ENCODE results near the gene RNF5. TPM values are rescaled to one million over a fixed set of nuclear protein-coding genes. Genes with fewer than 3 reads are reported as not detected.

Gene RNF5
- total and polyA plus RNA-seq, 9 of the 15 experiments (the other 6 are each of a cell fraction or from before 2014, with no cell fraction given) = 62.2 to 245 (median 129) TPM

DNA sequence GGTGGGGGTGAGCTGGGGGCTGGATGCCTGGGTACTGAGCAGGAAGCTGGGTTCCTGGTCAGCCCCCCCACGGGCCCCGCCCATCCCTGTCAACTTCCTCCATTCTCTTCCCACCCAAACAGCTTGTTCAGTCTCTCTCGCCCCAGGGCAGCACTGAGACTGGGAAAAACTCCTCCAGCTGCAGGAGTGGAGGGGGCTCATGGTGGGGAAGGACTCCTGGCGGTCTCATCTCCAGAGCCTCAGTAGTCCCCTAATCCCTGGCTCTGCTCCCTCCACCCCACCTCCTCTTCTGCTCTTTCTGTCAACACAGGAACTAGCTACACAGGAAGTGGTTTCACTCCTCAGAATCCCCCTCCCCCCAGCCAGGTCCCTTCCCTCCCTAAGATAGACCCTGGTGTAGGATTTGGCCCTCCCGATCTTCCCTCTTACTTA lies 14.4 kb downstream of the RNF5 start, which contains the start of gene GPSM3 (continued):
- TF ChIP-seq, protein P1, sequence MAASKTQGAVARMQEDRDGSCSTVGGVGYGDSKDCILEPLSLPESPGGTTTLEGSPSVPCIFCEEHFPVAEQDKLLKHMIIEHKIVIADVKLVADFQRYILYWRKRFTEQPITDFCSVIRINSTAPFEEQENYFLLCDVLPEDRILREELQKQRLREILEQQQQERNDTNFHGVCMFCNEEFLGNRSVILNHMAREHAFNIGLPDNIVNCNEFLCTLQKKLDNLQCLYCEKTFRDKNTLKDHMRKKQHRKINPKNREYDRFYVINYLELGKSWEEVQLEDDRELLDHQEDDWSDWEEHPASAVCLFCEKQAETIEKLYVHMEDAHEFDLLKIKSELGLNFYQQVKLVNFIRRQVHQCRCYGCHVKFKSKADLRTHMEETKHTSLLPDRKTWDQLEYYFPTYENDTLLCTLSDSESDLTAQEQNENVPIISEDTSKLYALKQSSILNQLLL (CRISPR knock-in tag; IDR thresholded peaks at IDR 0.05; ENCODE audit: borderline replicate concordance) = no peak
- no peak for TF ChIP-seq ZFX (CRISPR knock-in tag; IDR thresholded peaks at IDR 0.05)
- no peak for TF ChIP-seq ZBTB8A (IDR thresholded peaks at IDR 0.05; ENCODE audit: partially characterized antibody)
- TF ChIP-seq, protein P2, sequence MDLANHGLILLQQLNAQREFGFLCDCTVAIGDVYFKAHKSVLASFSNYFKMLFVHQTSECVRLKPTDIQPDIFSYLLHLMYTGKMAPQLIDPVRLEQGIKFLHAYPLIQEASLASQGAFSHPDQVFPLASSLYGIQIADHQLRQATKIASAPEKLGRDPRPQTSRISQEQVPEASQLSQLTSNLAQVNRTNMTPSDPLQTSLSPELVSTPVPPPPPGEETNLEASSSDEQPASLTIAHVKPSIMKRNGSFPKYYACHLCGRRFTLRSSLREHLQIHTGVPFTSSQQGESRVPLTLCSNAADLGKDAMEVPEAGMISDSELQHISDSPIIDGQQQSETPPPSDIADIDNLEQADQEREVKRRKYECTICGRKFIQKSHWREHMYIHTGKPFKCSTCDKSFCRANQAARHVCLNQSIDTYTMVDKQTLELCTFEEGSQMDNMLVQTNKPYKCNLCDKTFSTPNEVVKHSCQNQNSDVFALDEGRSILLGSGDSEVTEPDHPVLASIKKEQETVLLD (IDR thresholded peaks at IDR 0.05) = no peak
- TF ChIP-seq CREB1 (IDR thresholded peaks at IDR 0.05) = no peak
- TF ChIP-seq CREB1 (CRISPR knock-in tag; IDR thresholded peaks at IDR 0.05) = no peak
- TF ChIP-seq, protein P3, sequence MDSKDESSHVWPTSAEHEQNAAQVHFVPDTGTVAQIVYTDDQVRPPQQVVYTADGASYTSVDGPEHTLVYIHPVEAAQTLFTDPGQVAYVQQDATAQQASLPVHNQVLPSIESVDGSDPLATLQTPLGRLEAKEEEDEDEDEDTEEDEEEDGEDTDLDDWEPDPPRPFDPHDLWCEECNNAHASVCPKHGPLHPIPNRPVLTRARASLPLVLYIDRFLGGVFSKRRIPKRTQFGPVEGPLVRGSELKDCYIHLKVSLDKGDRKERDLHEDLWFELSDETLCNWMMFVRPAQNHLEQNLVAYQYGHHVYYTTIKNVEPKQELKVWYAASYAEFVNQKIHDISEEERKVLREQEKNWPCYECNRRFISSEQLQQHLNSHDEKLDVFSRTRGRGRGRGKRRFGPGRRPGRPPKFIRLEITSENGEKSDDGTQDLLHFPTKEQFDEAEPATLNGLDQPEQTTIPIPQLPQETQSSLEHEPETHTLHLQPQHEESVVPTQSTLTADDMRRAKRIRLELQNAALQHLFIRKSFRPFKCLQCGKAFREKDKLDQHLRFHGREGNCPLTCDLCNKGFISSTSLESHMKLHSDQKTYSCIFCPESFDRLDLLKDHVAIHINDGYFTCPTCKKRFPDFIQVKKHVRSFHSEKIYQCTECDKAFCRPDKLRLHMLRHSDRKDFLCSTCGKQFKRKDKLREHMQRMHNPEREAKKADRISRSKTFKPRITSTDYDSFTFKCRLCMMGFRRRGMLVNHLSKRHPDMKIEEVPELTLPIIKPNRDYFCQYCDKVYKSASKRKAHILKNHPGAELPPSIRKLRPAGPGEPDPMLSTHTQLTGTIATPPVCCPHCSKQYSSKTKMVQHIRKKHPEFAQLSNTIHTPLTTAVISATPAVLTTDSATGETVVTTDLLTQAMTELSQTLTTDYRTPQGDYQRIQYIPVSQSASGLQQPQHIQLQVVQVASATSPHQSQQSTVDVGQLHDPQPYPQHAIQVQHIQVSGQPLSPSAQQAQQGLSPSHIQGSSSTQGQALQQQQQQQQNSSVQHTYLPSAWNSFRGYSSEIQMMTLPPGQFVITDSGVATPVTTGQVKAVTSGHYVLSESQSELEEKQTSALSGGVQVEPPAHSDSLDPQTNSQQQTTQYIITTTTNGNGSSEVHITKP (IDR thresholded peaks at IDR 0.05; ENCODE audit: partially characterized antibody) = no peak
- peak; percentile 9 for TF ChIP-seq TBP (optimal IDR thresholded peaks at IDR 0.05; ENCODE audit: low read depth, low read length)
- TF ChIP-seq, protein P4, sequence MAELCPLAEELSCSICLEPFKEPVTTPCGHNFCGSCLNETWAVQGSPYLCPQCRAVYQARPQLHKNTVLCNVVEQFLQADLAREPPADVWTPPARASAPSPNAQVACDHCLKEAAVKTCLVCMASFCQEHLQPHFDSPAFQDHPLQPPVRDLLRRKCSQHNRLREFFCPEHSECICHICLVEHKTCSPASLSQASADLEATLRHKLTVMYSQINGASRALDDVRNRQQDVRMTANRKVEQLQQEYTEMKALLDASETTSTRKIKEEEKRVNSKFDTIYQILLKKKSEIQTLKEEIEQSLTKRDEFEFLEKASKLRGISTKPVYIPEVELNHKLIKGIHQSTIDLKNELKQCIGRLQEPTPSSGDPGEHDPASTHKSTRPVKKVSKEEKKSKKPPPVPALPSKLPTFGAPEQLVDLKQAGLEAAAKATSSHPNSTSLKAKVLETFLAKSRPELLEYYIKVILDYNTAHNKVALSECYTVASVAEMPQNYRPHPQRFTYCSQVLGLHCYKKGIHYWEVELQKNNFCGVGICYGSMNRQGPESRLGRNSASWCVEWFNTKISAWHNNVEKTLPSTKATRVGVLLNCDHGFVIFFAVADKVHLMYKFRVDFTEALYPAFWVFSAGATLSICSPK (IDR thresholded peaks at IDR 0.05; ENCODE audit: borderline replicate concordance) = no peak
- TF ChIP-seq, protein P5, sequence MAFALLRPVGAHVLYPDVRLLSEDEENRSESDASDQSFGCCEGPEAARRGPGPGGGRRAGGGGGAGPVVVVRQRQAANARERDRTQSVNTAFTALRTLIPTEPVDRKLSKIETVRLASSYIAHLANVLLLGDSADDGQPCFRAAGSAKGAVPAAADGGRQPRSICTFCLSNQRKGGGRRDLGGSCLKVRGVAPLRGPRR (CRISPR knock-in tag; IDR thresholded peaks at IDR 0.05) = no peak
- no peak for TF ChIP-seq KHSRP (IDR thresholded peaks at IDR 0.05)
- TF ChIP-seq, protein P6, sequence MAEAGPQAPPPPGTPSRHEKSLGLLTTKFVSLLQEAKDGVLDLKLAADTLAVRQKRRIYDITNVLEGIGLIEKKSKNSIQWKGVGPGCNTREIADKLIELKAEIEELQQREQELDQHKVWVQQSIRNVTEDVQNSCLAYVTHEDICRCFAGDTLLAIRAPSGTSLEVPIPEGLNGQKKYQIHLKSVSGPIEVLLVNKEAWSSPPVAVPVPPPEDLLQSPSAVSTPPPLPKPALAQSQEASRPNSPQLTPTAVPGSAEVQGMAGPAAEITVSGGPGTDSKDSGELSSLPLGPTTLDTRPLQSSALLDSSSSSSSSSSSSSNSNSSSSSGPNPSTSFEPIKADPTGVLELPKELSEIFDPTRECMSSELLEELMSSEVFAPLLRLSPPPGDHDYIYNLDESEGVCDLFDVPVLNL (CRISPR knock-in tag; IDR thresholded peaks at IDR 0.05; ENCODE audit: low read depth) = no peak
- no peak for TF ChIP-seq ZNF384 (IDR thresholded peaks at IDR 0.05; ENCODE audit: low read depth, low read length)
- peak; percentile 48 for TF ChIP-seq CXXC5 (CRISPR knock-in tag; IDR thresholded peaks at IDR 0.05)
- TF ChIP-seq SLC30A9 (CRISPR knock-in tag; IDR thresholded peaks at IDR 0.05) = no peak
- TF ChIP-seq, protein P7, sequence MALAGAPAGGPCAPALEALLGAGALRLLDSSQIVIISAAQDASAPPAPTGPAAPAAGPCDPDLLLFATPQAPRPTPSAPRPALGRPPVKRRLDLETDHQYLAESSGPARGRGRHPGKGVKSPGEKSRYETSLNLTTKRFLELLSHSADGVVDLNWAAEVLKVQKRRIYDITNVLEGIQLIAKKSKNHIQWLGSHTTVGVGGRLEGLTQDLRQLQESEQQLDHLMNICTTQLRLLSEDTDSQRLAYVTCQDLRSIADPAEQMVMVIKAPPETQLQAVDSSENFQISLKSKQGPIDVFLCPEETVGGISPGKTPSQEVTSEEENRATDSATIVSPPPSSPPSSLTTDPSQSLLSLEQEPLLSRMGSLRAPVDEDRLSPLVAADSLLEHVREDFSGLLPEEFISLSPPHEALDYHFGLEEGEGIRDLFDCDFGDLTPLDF (CRISPR knock-in tag; IDR thresholded peaks at IDR 0.05) = no peak
- no peak for TF ChIP-seq XRCC4 (IDR thresholded peaks at IDR 0.05; ENCODE audit: extremely low read depth, insufficient read depth, insufficient read length)
- TF ChIP-seq DNMT1 (IDR thresholded peaks at IDR 0.05) = no peak

Data from K562 (cell line).